Caco-2 (cell line): Measurements from ENCODE around the gene TNS1. TPM values are rescaled to one million over a fixed set of nuclear protein-coding genes. Genes with fewer than 3 reads are reported as not detected.
A peak's percentile ranks its signal among the peaks of the same experiment; 100 is the strongest.

ENCODE experiments used
- BruUV-seq: library from RNA; stranded (reverse); fragments of 400-500 nt; replicated peaks from 2 replicates; lab custom pipeline; 2021; lab: Mats Ljungman, UMichigan
- CTCF ChIA-PET: fragments of 300-600 bp; sonication (Branson Sonifier 250); formaldehyde crosslinking; loops from one replicate; lab custom pipeline; 2022; ENCODE audit warnings: antibody characterized with exemption; lab: Charles Lee
- POLR2A ChIA-PET: fragments of 300-600 bp; sonication (Branson Sonifier 250); formaldehyde crosslinking; loops from one replicate; lab custom pipeline; 2022; ENCODE audit warnings: antibody characterized with exemption; lab: Charles Lee
- DNase-seq, 2 experiments: peaks; one replicate each; pipeline versions ENCODE4 v3.0.0 to v3.0.0-alpha.2; 2020 to 2022
- H3K27me3 ChIP-seq: replicated peaks from 2 replicates; pipeline ENCODE4 v1.6.0; 2011; ENCODE audit warnings: low read length; ENCODE audit not compliant: control insufficient read depth, insufficient read depth
- H3K36me3 ChIP-seq: 2 replicates; pipeline ENCODE4 v1.5.1; 2011; ENCODE audit warnings: low read length; ENCODE audit not compliant: control insufficient read depth, insufficient read depth
- H3K4me1 ChIP-seq: fragments of 250-450 bp; sonication (Bioruptor Pico); 2 replicates; pipeline ENCODE4 v1.5.1; 2020; ENCODE audit warnings: mild to moderate bottlenecking
- H3K4me3 ChIP-seq: 2 replicates; pipeline ENCODE4 v1.5.1; 2011; ENCODE audit warnings: low read depth, mild to moderate bottlenecking, control low read depth, low read length
- H3K9me3 ChIP-seq: fragments of 250-450 bp; sonication (Bioruptor Pico); 2 replicates; pipeline ENCODE4 v1.5.1; 2020; ENCODE audit warnings: mild to moderate bottlenecking, moderate library complexity
- H3K27ac Mint-ChIP-seq: one replicate; pipeline ENCODE4 v1.8.0; 2022; ENCODE audit warnings: mixed read lengths; ENCODE audit not compliant: unreplicated experiment
- H3K27me3 Mint-ChIP-seq: one replicate; pipeline ENCODE4 v1.8.0; 2022; ENCODE audit warnings: mixed read lengths; ENCODE audit not compliant: insufficient read depth, unreplicated experiment
- H3K36me3 Mint-ChIP-seq: one replicate; pipeline ENCODE4 v1.8.0; 2022; ENCODE audit warnings: mild to moderate bottlenecking, mixed read lengths; ENCODE audit not compliant: insufficient read depth, unreplicated experiment
- H3K4me1 Mint-ChIP-seq: one replicate; pipeline ENCODE4 v1.8.0; 2022; ENCODE audit warnings: low read depth, mixed read lengths; ENCODE audit not compliant: unreplicated experiment
- H3K4me3 Mint-ChIP-seq: one replicate; pipeline ENCODE4 v1.8.0; 2022; ENCODE audit warnings: mild to moderate bottlenecking, moderate library complexity, mixed read lengths; ENCODE audit not compliant: unreplicated experiment
- H3K9me3 Mint-ChIP-seq: one replicate; pipeline ENCODE4 v1.8.0; 2022; ENCODE audit warnings: mixed read lengths; ENCODE audit not compliant: unreplicated experiment
- intact Hi-C: fragments of 100-400 bp; cut with micrococcal nuclease; formaldehyde crosslinking; loops from one replicate; pipeline ENCODE4 v1.10.0; 2022; ENCODE audit not compliant: unreplicated experiment
- total RNA-seq: library from RNA; stranded (reverse); gene quantifications from 2 replicates; pipeline ENCODE4 v1.2.3, GENCODE V29; 2022
- TF ChIP-seq, protein P1 (sequence below), 2 experiments: fragments of 200-600 bp in 1 of 2; IDR thresholded peaks; 1 replicate in 1 of 2; 2 replicates in 1 of 2; pipeline versions ENCODE4 v1.5.1 to v1.8.0; 2011 to 2022; ENCODE audit warnings: antibody characterized with exemption in 1 of 2, control low read depth in 1 of 2, inconsistent platforms in 1 of 2, low read depth in 1 of 2, low read length in 1 of 2, mild to moderate bottlenecking in 1 of 2, moderate library complexity in 1 of 2; ENCODE audit not compliant: insufficient read depth in 1 of 2, severe bottlenecking in 1 of 2, unreplicated experiment in 1 of 2

TNS1 gene
- total RNA-seq, 1 experiment from 2014 or later = 16.1 TPM

DNA sequence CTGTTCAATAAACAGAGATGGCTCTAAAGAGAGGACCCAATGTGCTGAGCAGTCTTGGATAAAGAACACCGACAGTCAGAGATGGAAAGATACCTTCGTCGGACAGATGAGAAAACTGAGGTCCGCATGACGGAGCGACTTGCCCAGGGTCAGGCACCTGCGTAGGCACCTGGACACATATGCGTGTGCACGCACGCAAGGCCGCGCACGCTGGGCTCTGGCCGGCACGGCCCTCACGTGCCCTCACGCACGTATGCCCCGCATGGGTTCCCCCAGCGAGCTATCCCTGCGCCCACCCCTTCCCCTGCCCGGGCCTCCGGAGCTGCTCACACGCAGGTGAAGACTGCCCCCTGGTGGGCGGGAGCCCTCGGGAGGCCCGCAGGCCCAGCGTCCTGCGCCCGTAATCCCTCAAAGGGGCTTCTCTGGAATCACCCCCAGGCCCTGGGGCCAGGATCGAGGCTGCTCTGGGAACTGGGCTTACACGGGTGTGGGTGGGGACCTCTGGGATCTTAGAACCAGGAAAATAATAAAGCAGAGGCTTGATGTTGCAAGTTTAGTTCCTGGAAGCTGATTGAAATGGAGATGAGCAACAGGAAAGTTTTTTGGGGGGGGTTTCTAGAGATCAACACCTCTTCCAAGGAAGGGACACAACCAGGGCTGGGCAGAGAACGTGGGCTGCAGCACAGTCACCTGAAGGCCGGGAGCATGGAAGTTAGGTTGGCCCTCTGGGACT, 246.3 kb downstream of the TNS1 start:
- H3K4me3 Mint-ChIP-seq = no peak overlapping the region

DNA sequence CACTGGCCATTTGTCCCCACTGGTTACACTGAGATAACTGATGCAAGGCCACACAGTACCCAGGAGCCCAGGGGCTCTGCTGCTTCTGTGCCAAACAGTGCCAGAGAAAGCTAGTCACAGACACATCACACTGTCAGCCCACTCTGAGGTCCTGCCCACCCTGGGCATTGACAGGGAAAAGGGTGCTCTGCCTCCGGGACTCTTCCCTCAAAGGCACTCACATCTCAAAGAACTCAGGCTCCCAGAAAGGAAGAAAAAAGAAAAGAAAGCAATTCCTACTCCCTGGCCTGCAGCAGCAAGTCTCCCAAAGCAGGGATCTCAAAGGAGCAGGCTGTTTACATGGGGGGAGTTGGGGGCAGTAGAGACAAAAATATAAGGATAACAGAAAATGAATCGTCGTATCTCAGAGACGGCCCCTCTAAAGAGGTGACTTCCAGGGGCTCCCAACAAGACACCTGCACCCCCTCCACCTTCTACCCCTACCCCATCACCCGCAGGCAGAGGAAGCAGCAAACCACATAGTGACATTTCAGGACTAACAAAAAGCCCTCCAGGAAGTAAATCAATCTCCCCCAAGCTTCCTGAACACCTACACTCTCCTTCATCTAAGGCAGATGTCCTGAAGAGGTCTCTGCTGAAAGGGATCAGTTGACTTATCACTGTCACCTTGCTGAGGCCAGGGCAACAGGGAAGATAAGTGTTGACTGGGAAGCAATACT, 247.6 kb downstream of the TNS1 start:
- H3K4me3 ChIP-seq = no peak overlapping the region
- POLR2A ChIA-PET = no interaction called here
- TF ChIP-seq, protein P1, sequence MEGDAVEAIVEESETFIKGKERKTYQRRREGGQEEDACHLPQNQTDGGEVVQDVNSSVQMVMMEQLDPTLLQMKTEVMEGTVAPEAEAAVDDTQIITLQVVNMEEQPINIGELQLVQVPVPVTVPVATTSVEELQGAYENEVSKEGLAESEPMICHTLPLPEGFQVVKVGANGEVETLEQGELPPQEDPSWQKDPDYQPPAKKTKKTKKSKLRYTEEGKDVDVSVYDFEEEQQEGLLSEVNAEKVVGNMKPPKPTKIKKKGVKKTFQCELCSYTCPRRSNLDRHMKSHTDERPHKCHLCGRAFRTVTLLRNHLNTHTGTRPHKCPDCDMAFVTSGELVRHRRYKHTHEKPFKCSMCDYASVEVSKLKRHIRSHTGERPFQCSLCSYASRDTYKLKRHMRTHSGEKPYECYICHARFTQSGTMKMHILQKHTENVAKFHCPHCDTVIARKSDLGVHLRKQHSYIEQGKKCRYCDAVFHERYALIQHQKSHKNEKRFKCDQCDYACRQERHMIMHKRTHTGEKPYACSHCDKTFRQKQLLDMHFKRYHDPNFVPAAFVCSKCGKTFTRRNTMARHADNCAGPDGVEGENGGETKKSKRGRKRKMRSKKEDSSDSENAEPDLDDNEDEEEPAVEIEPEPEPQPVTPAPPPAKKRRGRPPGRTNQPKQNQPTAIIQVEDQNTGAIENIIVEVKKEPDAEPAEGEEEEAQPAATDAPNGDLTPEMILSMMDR (IDR thresholded peaks at IDR 0.05; ENCODE audit: insufficient read depth in 1 of 2, low read depth in 1 of 2, low read length in 1 of 2, severe bottlenecking in 1 of 2, unreplicated experiment in 1 of 2) = no peak
- H3K27me3 ChIP-seq = 0 out of 2 replicates have a peak, but pooled peaks cover 2% of the 10 kb centered on the region
- H3K27me3 Mint-ChIP-seq = peaks cover 17% of the 10 kb centered on the region
- CTCF ChIA-PET = no interaction called here
- H3K4me1 ChIP-seq = no peaks in the 10 kb centered on the region
- H3K9me3 Mint-ChIP-seq = peaks cover 3% of the 10 kb centered on the region
- intact Hi-C loops = loop anchor here (5.0 kb wide), 1 partner anchor 1073 kb away; no protein-coding TSS in a partner anchor
- no peak for DNase-seq
- no peak overlapping the region for H3K4me3 Mint-ChIP-seq
- no peak overlapping the region for H3K27ac Mint-ChIP-seq
- no TSS peak for BruUV-seq
- H3K9me3 ChIP-seq = no peaks in the 10 kb centered on the region
- H3K36me3 Mint-ChIP-seq = no peaks in the 10 kb centered on the region
- no peaks in the 10 kb centered on the region for H3K36me3 ChIP-seq
- no peaks in the 10 kb centered on the region for H3K4me1 Mint-ChIP-seq

More for the DNA sequence above, 246.3 kb downstream of the TNS1 start:
- Mint-ChIP-seq H3K4me1 (no peaks in the 10 kb centered on the region), H3K36me3 (no peaks in the 10 kb centered on the region), H3K9me3 (peaks cover 13% of the 10 kb centered on the region), H3K27me3 (peaks cover 16% of the 10 kb centered on the region), H3K27ac (no peak overlapping the region)
- TF ChIP-seq, protein P1 (IDR thresholded peaks at IDR 0.05; ENCODE audit: insufficient read depth in 1 of 2, low read depth in 1 of 2, low read length in 1 of 2, severe bottlenecking in 1 of 2, unreplicated experiment in 1 of 2) = peak; percentile 62 to 76
- POLR2A ChIA-PET = no interaction called here
- peak in 1 of 2 experiments; percentile 67 for DNase-seq
- no peaks in the 10 kb centered on the region for H3K36me3 ChIP-seq
- intact Hi-C loops = loop anchor here (5.0 kb wide), 1 partner anchor 1074 kb away; no protein-coding TSS in a partner anchor
- CTCF ChIA-PET = interaction anchor here (0.6 kb wide), 2 partner anchors 35 to 265 kb away, joined by 3 read pairs; no protein-coding TSS in a partner anchor
- peaks cover 5% of the 10 kb centered on the region for H3K9me3 ChIP-seq
- H3K4me1 ChIP-seq = no peaks in the 10 kb centered on the region
- no TSS peak for BruUV-seq
- no peak overlapping the region for H3K4me3 ChIP-seq
- 0 out of 2 replicates have a peak, but pooled peaks cover 2% of the 10 kb centered on the region for H3K27me3 ChIP-seq

DNA sequence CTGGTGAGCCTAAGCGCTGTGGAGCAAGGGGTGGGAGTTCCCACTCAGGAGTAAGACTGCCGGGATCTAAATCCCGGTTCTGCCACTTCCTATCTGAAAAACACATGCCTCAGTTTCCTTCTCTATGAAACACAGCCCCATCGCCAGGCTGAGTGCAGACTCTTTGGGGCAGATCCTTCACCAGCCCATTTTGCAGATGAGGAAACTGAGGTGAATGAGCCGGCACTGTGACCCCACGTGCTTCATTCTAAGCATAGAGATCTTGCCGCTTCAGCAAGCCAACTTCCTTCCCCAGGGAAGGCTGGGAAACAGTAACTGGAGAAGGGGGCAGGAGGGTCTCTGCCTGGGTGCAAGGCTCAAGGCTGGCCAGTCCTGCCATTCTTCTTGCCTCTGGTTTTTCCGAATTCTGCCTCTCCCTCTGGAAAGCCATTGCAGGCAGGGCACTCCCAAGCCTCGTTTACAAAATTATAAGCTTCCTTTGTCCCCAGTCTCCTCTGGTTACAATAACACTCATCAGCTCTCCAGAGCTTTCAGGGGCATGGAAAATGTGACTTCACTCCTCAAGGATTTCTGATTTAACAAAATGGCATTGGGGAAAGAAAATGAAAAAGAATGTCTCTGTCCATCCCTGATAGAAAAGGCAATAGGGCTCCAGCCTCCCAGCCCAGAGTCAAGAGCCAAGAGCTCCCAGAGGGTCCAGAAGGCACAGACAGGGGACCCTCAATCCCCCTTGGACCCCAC, 249.2 kb downstream of the TNS1 start:
- BruUV-seq = no TSS peak
- Histone ChIP-seq H3K36me3 (no peaks in the 10 kb centered on the region), H3K4me3 (no peak overlapping the region), H3K27me3 (0 out of 2 replicates have a peak, but pooled peaks cover 2% of the 10 kb centered on the region), H3K4me1 (no peaks in the 10 kb centered on the region), H3K9me3 (no peaks in the 10 kb centered on the region)
- ChIA-PET POLR2A (no interaction called here), CTCF (no interaction called here)
- Mint-ChIP-seq H3K36me3 (no peaks in the 10 kb centered on the region), H3K9me3 (peaks cover 9% of the 10 kb centered on the region), H3K4me1 (no peaks in the 10 kb centered on the region), H3K4me3 (no peak overlapping the region), H3K27me3 (peaks cover 18% of the 10 kb centered on the region), H3K27ac (no peak overlapping the region)
- no peak for DNase-seq
- intact Hi-C loops = no loop called here
- TF ChIP-seq, protein P1 (IDR thresholded peaks at IDR 0.05; ENCODE audit: insufficient read depth in 1 of 2, low read depth in 1 of 2, low read length in 1 of 2, severe bottlenecking in 1 of 2, unreplicated experiment in 1 of 2) = no peak
